Stimulated activated CD8-positive, alpha-beta memory T cell treated with anti-CD3 and anti-CD28 coated beads, Interleukin-7, amount 100 ng/mL, for 1 hour (primary cell): ENCODE data around the gene GGA3.
"Not testable (repeated sequence)": the region's sequence is repeated elsewhere in the genome, so short reads cannot be mapped to it uniquely, and the experiment has no call there.

ENCODE experiments used
- DNase-seq, 2 donors: peaks; one replicate each; pipeline ENCODE4 v3.0.0-alpha.2; 2020; ENCODE audit warnings: low read depth in 2 of 2

The GGA3 gene

GRCh38 chr17:75261336-75262111 lies at the start of gene GGA3, which contains the start of gene MRPS7:
Gene GGA3 (minus strand): TSS chr17:75261606. CDS start chr17:75261587, 19 bp downstream.
Gene MRPS7 (plus strand): TSS chr17:75261879. CDS start chr17:75261901, 22 bp downstream.
- peak; percentile 84 to 90 for DNase-seq

GRCh38 chr17:75308732-75309629 lies 47.6 kb upstream of the GGA3 start:
- no peak for DNase-seq

- DNase-seq, result no peak
Measured at GRCh38 chr17:75307957-75308731, 46.7 kb upstream of the GGA3 start.

GRCh38 chr17:75301502-75302206 lies 40.2 kb upstream of the GGA3 start:
- no peak for DNase-seq

GRCh38 chr17:75301049-75301448 lies 39.6 kb upstream of the GGA3 start:
- DNase-seq, result no peak

- no peak for DNase-seq
Measured at GRCh38 chr17:75300280-75300679, 38.9 kb upstream of the GGA3 start.

- no peak for DNase-seq
Measured at GRCh38 chr17:75295201-75296158, 34.1 kb upstream of the GGA3 start.

GRCh38 chr17:75292810-75293448 lies 31.5 kb upstream of the GGA3 start:
- not testable (repeated sequence) for DNase-seq

GRCh38 chr17:75289832-75290337 lies 28.5 kb upstream of the GGA3 start:
- peak; percentile 25 to 32 for DNase-seq

- peak; percentile 92 for DNase-seq
Measured at GRCh38 chr17:75289115-75289831, 27.9 kb upstream of the GGA3 start, which contains the start of gene SLC25A19. Gene SLC25A19 (minus strand): TSS chr17:75289433. CDS start chr17:75286764, 2,669 bp downstream.

- no peak for DNase-seq
Measured at GRCh38 chr17:75288770-75289114, 27.3 kb upstream of the GGA3 start.

- no peak for DNase-seq
Measured at GRCh38 chr17:75288359-75288758, 27.0 kb upstream of the GGA3 start.

- no peak for DNase-seq
Measured at GRCh38 chr17:75287221-75287620, 25.8 kb upstream of the GGA3 start.

GRCh38 chr17:75285123-75285522 lies 23.7 kb upstream of the GGA3 start:
- no peak for DNase-seq

GRCh38 chr17:75280189-75280588 lies 18.8 kb upstream of the GGA3 start:
- not testable (repeated sequence) for DNase-seq

- DNase-seq, result no peak
Measured at GRCh38 chr17:75277664-75278071, 16.3 kb upstream of the GGA3 start.

GRCh38 chr17:75273977-75274708 lies 12.7 kb upstream of the GGA3 start:
- DNase-seq, result no peak

- DNase-seq, result no peak
Measured at GRCh38 chr17:75272848-75273184, 11.4 kb upstream of the GGA3 start.
